DMS53 treated with DMSO at 0.1 percent for 48 hours (cell line): ENCODE results near the gene MEIG1.
"Not testable (repeated sequence)": the region's sequence is repeated elsewhere in the genome, so short reads cannot be mapped to it uniquely, and the experiment has no call there.

ENCODE experiments used
- DNase-seq: peaks from one replicate; lab custom pipeline; 2025; ENCODE audit not compliant: unreplicated experiment; lab: John Stamatoyannopoulos, UW

The MEIG1 gene

GRCh38 chr10:14959221-14960057 lies at the start of gene MEIG1:
Gene MEIG1 (plus strand): TSS chr10:14959388. CDS start chr10:14966469, 7,081 bp downstream.
- peak; percentile 96 for DNase-seq

GRCh38 chr10:14910953-14911352 lies 48.2 kb upstream of the MEIG1 start:
- no peak for DNase-seq

GRCh38 chr10:14911801-14912200 lies 47.4 kb upstream of the MEIG1 start:
- DNase-seq = no peak

GRCh38 chr10:14916600-14916999 lies 42.6 kb upstream of the MEIG1 start:
- DNase-seq = no peak

- no peak for DNase-seq
Observed at GRCh38 chr10:14917827-14918226, 41.4 kb upstream of the MEIG1 start.

- no peak for DNase-seq
Observed at GRCh38 chr10:14918964-14919363, 40.2 kb upstream of the MEIG1 start.

GRCh38 chr10:14924013-14924412 lies 35.2 kb upstream of the MEIG1 start:
- no peak for DNase-seq

- DNase-seq = no peak
Observed at GRCh38 chr10:14925268-14925667, 33.9 kb upstream of the MEIG1 start.

GRCh38 chr10:14926061-14926470 lies 33.1 kb upstream of the MEIG1 start:
- peak; percentile 99 for DNase-seq

- DNase-seq = peak; percentile 11
Observed at GRCh38 chr10:14926722-14927416, 32.3 kb upstream of the MEIG1 start.

GRCh38 chr10:14930610-14931009 lies 28.6 kb upstream of the MEIG1 start:
- no peak for DNase-seq

GRCh38 chr10:14936584-14936983 lies 22.6 kb upstream of the MEIG1 start:
- no peak for DNase-seq

GRCh38 chr10:14938971-14939370 lies 20.2 kb upstream of the MEIG1 start:
- not testable (repeated sequence) for DNase-seq

GRCh38 chr10:14942147-14942949 lies 16.8 kb upstream of the MEIG1 start:
- DNase-seq = not testable (repeated sequence)

- not testable (repeated sequence) for DNase-seq
Observed at GRCh38 chr10:14942950-14943338, 16.2 kb upstream of the MEIG1 start.

GRCh38 chr10:14945108-14945507 lies 14.1 kb upstream of the MEIG1 start:
- DNase-seq = no peak

GRCh38 chr10:14947268-14947667 lies 11.9 kb upstream of the MEIG1 start:
- no peak for DNase-seq

- no peak for DNase-seq
Observed at GRCh38 chr10:14949291-14949690, 9.9 kb upstream of the MEIG1 start.

- no peak for DNase-seq
Observed at GRCh38 chr10:14952851-14953423, 6.3 kb upstream of the MEIG1 start.

GRCh38 chr10:14953424-14954000 lies 5.7 kb upstream of the MEIG1 start:
- DNase-seq = peak; percentile 59
